HepG2 (cell line): ENCODE results near the gene H1-8. TPM values are rescaled to one million over a fixed set of nuclear protein-coding genes. Genes with fewer than 3 reads are reported as not detected.

ENCODE experiments used
- ATAC-seq: fragments of 200-7000 bp; cut with Tn5 transposase; 3 replicates; pipeline ENCODE4 v1.9.1; 2020; ENCODE audit warnings: mild to moderate bottlenecking, moderate library complexity
- BruUV-seq: library from RNA; stranded (reverse); fragments of 400-500 nt; replicated peaks from 2 replicates; lab custom pipeline; 2021; lab: Mats Ljungman, UMichigan
- CTCF ChIA-PET: fragments of 300-600 bp; formaldehyde crosslinking; extraction: SDS; loops from one replicate; lab custom pipeline; 2021; ENCODE audit warnings: low total read pairs, inconsistent platforms, low intra/inter-chr PET ratio; lab: Yijun Ruan, JAX
- POLR2A ChIA-PET: fragments of 350-600 bp; sonication (Branson Sonifier 250); formaldehyde crosslinking; loops from one replicate; lab custom pipeline; 2020; ENCODE audit warnings: antibody characterized with exemption, inconsistent platforms; lab: Yijun Ruan, JAX
- DNase-seq: peaks from one replicate; pipeline ENCODE4 v3.0.0-alpha.2; 2015; ENCODE audit warnings: low spot score
- FAIRE-seq: peaks from 3 replicates; lab custom pipeline; 2011; peaks lifted over from hg19 to GRCh38; lab: Jason Lieb, UNC
- H2AFZ ChIP-seq: one replicate; pipeline ENCODE4 v1.6.1; 2011; ENCODE audit warnings: low read length, inconsistent platforms
- H3K27ac ChIP-seq: fragments of 300-600 bp; 3 replicates; pipeline ENCODE4 v1.8.0; 2011; ENCODE audit warnings: mixed run types, mild to moderate bottlenecking, mixed read lengths, low read length, inconsistent platforms; ENCODE audit not compliant: insufficient read depth; ENCODE audit errors: extremely low read length
- H3K27me3 ChIP-seq, 2 experiments: fragments of 200-600 bp in 1 of 2; 2 replicates in 1 of 2; 3 replicates in 1 of 2; pipeline versions ENCODE4 v1.6.0 to v1.8.0; 2011; ENCODE audit warnings: low read length in 2 of 2, mild to moderate bottlenecking in 2 of 2, moderate library complexity in 2 of 2, inconsistent platforms in 1 of 2; ENCODE audit not compliant: insufficient read depth in 2 of 2, control insufficient read depth in 1 of 2
- H3K36me3 ChIP-seq, 2 experiments: fragments of 200-600 bp in 1 of 2; replicated peaks in 1 of 2; 2 replicates in 1 of 2; 3 replicates in 1 of 2; pipeline versions ENCODE4 v1.5.1 to v1.8.0; 2011; ENCODE audit warnings: low read length in 2 of 2, inconsistent platforms in 1 of 2; ENCODE audit not compliant: insufficient read depth in 2 of 2, control insufficient read depth in 1 of 2
- H3K4me1 ChIP-seq: 2 replicates; pipeline ENCODE4 v1.5.1; 2012; ENCODE audit warnings: low read length, inconsistent platforms; ENCODE audit not compliant: insufficient read depth
- H3K4me2 ChIP-seq: 2 replicates; pipeline ENCODE4 v1.6.0; 2011; ENCODE audit warnings: low read depth, low read length, inconsistent platforms
- H3K4me3 ChIP-seq, 3 experiments: fragments of 200-600 bp in 1 of 3; sonication (generic), shearing (Covaris generic) in 1 of 3; replicated peaks in 1 of 3; 2 replicates each; pipeline ENCODE4 v1.5.1; 2011 to 2016; ENCODE audit warnings: low read length in 3 of 3, inconsistent platforms in 2 of 3, low read depth in 2 of 3, mild to moderate bottlenecking in 2 of 3, control low read depth in 1 of 3, mixed read lengths in 1 of 3; ENCODE audit not compliant: insufficient read depth in 1 of 3
- H3K79me2 ChIP-seq: one replicate; pipeline ENCODE4 v1.6.1; 2011; ENCODE audit warnings: low read length, inconsistent platforms; ENCODE audit not compliant: insufficient read depth
- H3K9ac ChIP-seq: 2 replicates; pipeline ENCODE4 v1.6.0; 2011; ENCODE audit warnings: mild to moderate bottlenecking, low read depth, low read length, inconsistent platforms; ENCODE audit not compliant: insufficient read depth
- H3K9me3 ChIP-seq: 2 replicates; pipeline ENCODE4 v1.5.1; 2012; ENCODE audit warnings: mild to moderate bottlenecking, low read length
- H4K20me1 ChIP-seq: 2 replicates; pipeline ENCODE4 v1.6.0; 2011; ENCODE audit warnings: inconsistent platforms, mild to moderate bottlenecking, low read length, moderate library complexity; ENCODE audit not compliant: insufficient read depth
- CHD4 ChIP-seq: fragments of 200-600 bp; sonication (generic); IDR thresholded peaks from 2 replicates; pipeline ENCODE4 v1.7.0; 2017; ENCODE audit warnings: mild to moderate bottlenecking, low read length, borderline replicate concordance
- ETV5 ChIP-seq: IDR thresholded peaks from 2 replicates; pipeline ENCODE4 v1.6.1; 2018; ENCODE audit warnings: missing biosample characterization, missing genetic modification reagents, inconsistent platforms, borderline replicate concordance
- NR0B2 ChIP-seq: sonication (generic); formaldehyde crosslinking; IDR thresholded peaks from 2 replicates; pipeline ENCODE4 v1.4.0; 2020; ENCODE audit warnings: mild to moderate bottlenecking, missing genetic modification reagents
- TBL1XR1 ChIP-seq: fragments of 150-350 bp; IDR thresholded peaks from 2 replicates; pipeline ENCODE4 v1.6.1; 2014; ENCODE audit warnings: borderline replicate concordance, low read length; ENCODE audit not compliant: partially characterized antibody
- ZBTB20 ChIP-seq: sonication (generic); formaldehyde crosslinking; IDR thresholded peaks from 2 replicates; pipeline ENCODE4 v1.8.1; 2023; ENCODE audit warnings: missing genetic modification reagents, low read depth, mild to moderate bottlenecking, borderline replicate concordance
- ZBTB33 ChIP-seq: sonication (generic); formaldehyde crosslinking; IDR thresholded peaks from 2 replicates; pipeline ENCODE4 v1.4.0; 2020; ENCODE audit warnings: missing genetic modification reagents
- ZHX2 ChIP-seq, 2 experiments: sonication (generic) in 1 of 2; formaldehyde crosslinking in 1 of 2; IDR thresholded peaks; 2 replicates each; pipeline versions ENCODE4 v1.6.1 to v1.9.0; 2014 to 2022; ENCODE audit warnings: antibody characterized with exemption in 1 of 2, borderline replicate concordance in 1 of 2, inconsistent platforms in 1 of 2, low read depth in 1 of 2, missing genetic modification reagents in 1 of 2
- ZNF350 ChIP-seq: sonication (generic); formaldehyde crosslinking; IDR thresholded peaks from 2 replicates; pipeline ENCODE4 v1.4.0; 2020; ENCODE audit warnings: mild to moderate bottlenecking, low read depth, missing genetic modification reagents, borderline replicate concordance
- ZNF629 ChIP-seq: sonication (generic); formaldehyde crosslinking; conservative IDR thresholded peaks from 2 replicates; pipeline ENCODE4 v1.5.0; 2020; ENCODE audit warnings: missing genetic modification reagents
- ZNF761 ChIP-seq: sonication (generic); formaldehyde crosslinking; conservative IDR thresholded peaks from 2 replicates; pipeline ENCODE4 v1.4.0; 2020; ENCODE audit warnings: mild to moderate bottlenecking, missing genetic modification reagents
- ZNF839 ChIP-seq: sonication (generic); formaldehyde crosslinking; IDR thresholded peaks from 2 replicates; pipeline ENCODE4 v1.4.0; 2020; ENCODE audit warnings: missing genetic modification reagents, mild to moderate bottlenecking, borderline replicate concordance
- WGBS: methylation state at CpG from one replicate; pipeline ENCODE4 v1.1.6; 2017; ENCODE audit warnings: low lambda C conversion rate; 5-methylcytosine and 5-hydroxymethylcytosine counted together
- in situ Hi-C: cut with HindIII; loops from 2 replicates; pipeline ENCODE4 v1.10.0; 2017; ENCODE audit warnings: low pct_unique_long_range_greater_than_20kb; ENCODE audit not compliant: extremely low pct_ligation_motif_present
- intact Hi-C: fragments of 100-400 bp; cut with micrococcal nuclease; formaldehyde crosslinking; loops from one replicate; pipeline ENCODE4 v1.10.0; 2022; ENCODE audit not compliant: unreplicated experiment
- polyA plus RNA-seq, 8 experiments: library from polyadenylated mRNA; depleted of rRNA in 3 of 8; stranded (reverse) in 7 of 8; unstranded in 1 of 8; fragments of >200 nt; fragmentation: Illumina TruSeq in 4 of 8; extraction: Trizol in 4 of 8; gene quantifications; 2 replicates each; pipeline versions ENCODE4 v1.2.1 to v1.2.3, GENCODE V29; 2011 to 2016; ENCODE audit warnings: low read depth in 4 of 8, missing spikeins in 1 of 8, mixed read lengths in 1 of 8; ENCODE audit not compliant: insufficient read depth in 1 of 8
- total RNA-seq, 5 experiments: library from RNA; depleted of rRNA; stranded (reverse); fragments of >200 nt; fragmentation: Illumina TruSeq; extraction: Trizol; gene quantifications; 2 replicates each; pipeline ENCODE4 v1.2.3, GENCODE V29; 2016; ENCODE audit warnings: low read depth in 1 of 5

Gene H1-8
- total and polyA plus RNA-seq, 2 of the 13 experiments (the other 11 are each of a cell fraction or from before 2014, with no cell fraction given): 0.08 TPM; not detected in 1

GRCh38 chr3:129598484-129598883, 55.5 kb downstream of the H1-8 start:
- intact Hi-C loops (no loop called here), in situ Hi-C loops (no loop called here)
- Histone ChIP-seq H3K4me1 (peaks cover 96% of the 10 kb centered on the region), H3K27ac (no peak overlapping the region), H3K36me3 (peaks cover 0 to 5% of the 10 kb centered on the region in 2 experiments; a peak in 2 of 5 replicates), H3K79me2 (peaks cover 74% of the 10 kb centered on the region), H3K4me3 (no peak overlapping the region; a peak in 1 of 6 replicates), H3K27me3 (no peaks in the 10 kb centered on the region), H4K20me1 (peaks cover 26% of the 10 kb centered on the region), H3K4me2 (peak overlapping the region; percentile 85), H2AFZ (no peak overlapping the region), H3K9ac (no peak overlapping the region), H3K9me3 (no peaks in the 10 kb centered on the region)
- WGBS: 87% methylated on average over 9 of the region's 11 CpGs
- FAIRE-seq: no peak
- TF ChIP-seq ZBTB33 (peak; percentile 39; the same call in 1 of the 2 replicates), ZNF629 (CRISPR knock-in tag) (peak; percentile 96), ZHX2 (IDR thresholded peaks at IDR 0.05; ENCODE audit: low read depth) (no peak), ZHX2 (CRISPR knock-in tag; IDR thresholded peaks at IDR 0.05; ENCODE audit: borderline replicate concordance) (no peak), ZNF761 (no peak), ZNF839 (CRISPR knock-in tag) (no peak), ETV5 (no peak), NR0B2 (CRISPR knock-in tag) (no peak), ZBTB20 (CRISPR knock-in tag) (no peak), ZNF350 (CRISPR knock-in tag) (no peak), TBL1XR1 (no peak), CHD4 (0 out of 2 replicates have a peak, but pooled peaks have one; percentile 74)
- POLR2A ChIA-PET: interaction anchor here (1.0 to 5.7 kb wide), 3 partner anchors 16 to 64 kb away, joined by 3 to 107 read pairs (median 33); no protein-coding TSS in a partner anchor
- no peak for DNase-seq
- CTCF ChIA-PET: no interaction called here
- no peak for ATAC-seq
- no TSS peak for BruUV-seq
